GM18511 (cell line): ENCODE measurements around the gene MFRP.

Experiments
- ATAC-seq: cut with Tn5 transposase; IDR thresholded peaks from one replicate; pipeline ENCODE4 v1.9.1; 2021; ENCODE audit warnings: mild to moderate bottlenecking, moderate library complexity; ENCODE audit not compliant: unreplicated experiment

The MFRP gene

GRCh38 chr11:119338965-119339588 lies 7.4 kb downstream of the MFRP start:
- ATAC-seq: no peak

- ATAC-seq: no peak
Measured at GRCh38 chr11:119338318-119338890, 8.1 kb downstream of the MFRP start.

- ATAC-seq: no peak
Measured at GRCh38 chr11:119337581-119338317, 8.8 kb downstream of the MFRP start.

- no peak for ATAC-seq
Measured at GRCh38 chr11:119336744-119337469, 9.6 kb downstream of the MFRP start.

GRCh38 chr11:119335655-119336543 lies 10.6 kb downstream of the MFRP start:
- no peak for ATAC-seq

- ATAC-seq: no peak
Measured at GRCh38 chr11:119335091-119335654, 11.3 kb downstream of the MFRP start.

GRCh38 chr11:119334174-119334930 lies 12.2 kb downstream of the MFRP start, which contains the start of gene RNF26:
RNF26 (plus strand) TSS chr11:119334527; CDS start chr11:119335123, 596 bp downstream.
- peak; percentile 96 for ATAC-seq

GRCh38 chr11:119332111-119332765 lies 14.3 kb downstream of the MFRP start:
- no peak for ATAC-seq

- no peak for ATAC-seq
Measured at GRCh38 chr11:119330237-119330636, 16.3 kb downstream of the MFRP start.

- no peak for ATAC-seq
Measured at GRCh38 chr11:119329320-119329719, 17.2 kb downstream of the MFRP start.

- ATAC-seq: no peak
Measured at GRCh38 chr11:119324189-119324588, 22.3 kb downstream of the MFRP start.

GRCh38 chr11:119323532-119324033 lies 22.9 kb downstream of the MFRP start:
- no peak for ATAC-seq

- no peak for ATAC-seq
Measured at GRCh38 chr11:119322921-119323531, 23.5 kb downstream of the MFRP start.

- no peak for ATAC-seq
Measured at GRCh38 chr11:119322360-119322739, 24.2 kb downstream of the MFRP start.

GRCh38 chr11:119320776-119321524 lies 25.6 kb downstream of the MFRP start:
- ATAC-seq: peak; percentile 63

- no peak for ATAC-seq
Measured at GRCh38 chr11:119320240-119320775, 26.2 kb downstream of the MFRP start.

- no peak for ATAC-seq
Measured at GRCh38 chr11:119319700-119320239, 26.7 kb downstream of the MFRP start.
